Nephron progenitor cell (in vitro differentiated cells): ENCODE results near the gene CNN1.

Experiments
- DNase-seq: peaks from one replicate; pipeline ENCODE4 v3.0.0; 2021
- H3K27ac Mint-ChIP-seq: 2 replicates; pipeline ENCODE4 v1.8.0; 2021; ENCODE audit warnings: mild to moderate bottlenecking, moderate library complexity, mixed read lengths
- H3K27me3 Mint-ChIP-seq: 2 replicates; pipeline ENCODE4 v1.8.0; 2021; ENCODE audit warnings: mild to moderate bottlenecking, low read depth, mixed read lengths; ENCODE audit not compliant: poor library complexity
- H3K36me3 Mint-ChIP-seq: 2 replicates; pipeline ENCODE4 v1.8.0; 2021; ENCODE audit warnings: low read depth, mixed read lengths
- H3K4me1 Mint-ChIP-seq: 2 replicates; pipeline ENCODE4 v1.8.0; 2021; ENCODE audit warnings: mixed read lengths
- H3K4me3 Mint-ChIP-seq: 2 replicates; pipeline ENCODE4 v1.8.0; 2021; ENCODE audit warnings: mild to moderate bottlenecking, moderate library complexity, mixed read lengths
- H3K9me3 Mint-ChIP-seq: 2 replicates; pipeline ENCODE4 v1.8.0; 2021; ENCODE audit warnings: mild to moderate bottlenecking, moderate library complexity, mixed read lengths
- TF ChIP-seq, protein P1 (sequence below): fragments of 200-600 bp; sonication (generic); IDR thresholded peaks from 2 replicates; pipeline ENCODE4 v1.5.0; 2021; ENCODE audit warnings: antibody characterized with exemption

The CNN1 gene

DNA sequence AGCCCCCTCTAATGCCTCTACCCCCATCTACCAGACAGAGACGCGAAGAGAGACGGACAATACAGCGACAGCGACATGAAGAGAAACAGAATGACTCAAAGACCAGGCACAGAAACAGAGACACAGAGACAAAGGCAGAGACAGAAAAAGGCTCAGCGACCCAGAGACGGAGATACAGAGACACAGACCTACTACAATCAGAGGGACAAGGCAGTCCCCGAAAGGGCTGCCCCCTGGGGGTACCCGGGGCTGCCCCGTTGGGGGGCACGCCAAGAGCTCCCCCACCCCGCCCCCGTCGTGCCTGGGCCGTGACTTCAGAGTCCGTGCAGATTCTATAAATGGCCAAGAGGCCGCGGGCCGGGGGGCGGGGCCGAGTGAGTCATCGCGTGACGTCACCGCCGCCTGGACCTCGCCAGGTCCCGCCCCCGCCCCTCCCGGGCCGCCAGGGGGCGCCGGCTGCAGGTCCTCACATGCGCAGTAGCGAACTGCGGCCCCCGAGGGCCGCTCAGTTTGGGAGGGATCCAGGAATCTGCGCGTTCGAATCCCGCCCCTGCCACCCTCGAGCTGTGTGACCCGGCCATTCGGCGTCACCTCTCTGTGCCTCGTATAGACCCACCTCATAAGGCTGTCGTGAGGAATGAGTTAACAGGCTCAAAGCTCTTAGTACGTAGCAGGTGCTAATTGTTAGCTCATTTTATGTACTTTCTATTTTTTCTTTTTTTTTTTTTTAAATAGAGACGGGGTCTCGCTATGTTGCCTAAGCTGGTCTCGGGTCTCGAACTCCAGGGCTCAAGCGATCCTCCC, 2.7 kb upstream of the CNN1 start:
- TF ChIP-seq, protein P1, sequence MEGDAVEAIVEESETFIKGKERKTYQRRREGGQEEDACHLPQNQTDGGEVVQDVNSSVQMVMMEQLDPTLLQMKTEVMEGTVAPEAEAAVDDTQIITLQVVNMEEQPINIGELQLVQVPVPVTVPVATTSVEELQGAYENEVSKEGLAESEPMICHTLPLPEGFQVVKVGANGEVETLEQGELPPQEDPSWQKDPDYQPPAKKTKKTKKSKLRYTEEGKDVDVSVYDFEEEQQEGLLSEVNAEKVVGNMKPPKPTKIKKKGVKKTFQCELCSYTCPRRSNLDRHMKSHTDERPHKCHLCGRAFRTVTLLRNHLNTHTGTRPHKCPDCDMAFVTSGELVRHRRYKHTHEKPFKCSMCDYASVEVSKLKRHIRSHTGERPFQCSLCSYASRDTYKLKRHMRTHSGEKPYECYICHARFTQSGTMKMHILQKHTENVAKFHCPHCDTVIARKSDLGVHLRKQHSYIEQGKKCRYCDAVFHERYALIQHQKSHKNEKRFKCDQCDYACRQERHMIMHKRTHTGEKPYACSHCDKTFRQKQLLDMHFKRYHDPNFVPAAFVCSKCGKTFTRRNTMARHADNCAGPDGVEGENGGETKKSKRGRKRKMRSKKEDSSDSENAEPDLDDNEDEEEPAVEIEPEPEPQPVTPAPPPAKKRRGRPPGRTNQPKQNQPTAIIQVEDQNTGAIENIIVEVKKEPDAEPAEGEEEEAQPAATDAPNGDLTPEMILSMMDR = peak; percentile 88
- Mint-ChIP-seq H3K36me3 (no peaks in the 10 kb centered on the region), H3K27me3 (peaks cover 31% of the 10 kb centered on the region), H3K9me3 (no peaks in the 10 kb centered on the region), H3K4me1 (peaks cover 31% of the 10 kb centered on the region), H3K27ac (peak overlapping the region; percentile 94), H3K4me3 (peak overlapping the region; percentile 87)
- peak; percentile 96 for DNase-seq

DNA sequence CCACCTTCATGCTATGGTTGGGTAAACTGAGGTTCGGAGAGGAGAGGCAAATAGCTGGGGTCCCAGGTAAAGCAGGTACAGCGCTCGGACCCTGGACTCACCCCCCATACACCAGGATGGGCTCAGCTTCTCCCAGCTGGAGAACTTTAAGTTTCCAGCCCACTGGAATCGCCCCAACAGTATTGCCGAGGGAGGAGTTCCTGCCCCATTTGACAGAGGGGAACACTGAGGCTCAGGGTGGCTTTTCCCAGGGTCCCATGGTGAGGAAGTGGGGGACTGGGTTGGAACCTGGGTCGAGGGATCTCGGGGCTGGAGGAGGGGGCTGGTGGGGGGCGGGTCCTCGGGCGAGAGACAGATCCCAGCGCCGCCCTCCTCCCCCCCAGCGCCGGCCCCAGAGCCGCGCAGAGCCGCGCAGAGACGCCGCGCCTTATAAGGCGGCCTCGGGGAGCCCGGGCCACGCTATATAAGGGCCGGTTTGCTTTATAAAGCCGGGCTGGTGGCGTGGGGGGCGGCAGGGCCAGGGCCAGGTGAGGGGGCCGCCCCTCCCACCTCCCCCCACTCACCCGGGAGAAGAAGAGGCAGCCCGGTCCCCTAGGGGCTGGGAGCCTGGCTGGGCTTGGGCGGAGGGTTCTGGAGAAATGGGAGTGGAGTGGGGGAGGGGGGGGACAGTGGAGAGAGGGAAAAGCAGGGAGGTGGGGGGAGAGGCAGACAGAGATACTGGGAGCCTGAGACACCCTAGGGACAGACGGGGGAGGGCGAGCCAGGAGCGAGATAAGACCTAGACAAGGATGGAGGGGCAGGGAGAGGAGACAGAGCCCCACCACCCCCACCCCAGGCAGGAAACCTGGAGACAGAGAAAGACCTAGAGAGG, 1.1 kb downstream of the CNN1 start:
- Mint-ChIP-seq H3K36me3 (no peaks in the 10 kb centered on the region), H3K27me3 (peaks cover 17% of the 10 kb centered on the region), H3K9me3 (no peaks in the 10 kb centered on the region), H3K4me3 (peak overlapping the region; percentile 61), H3K4me1 (peaks cover 29% of the 10 kb centered on the region), H3K27ac (no peak overlapping the region)
- DNase-seq = peak; percentile 41
- TF ChIP-seq, protein P1 = no peak

- Mint-ChIP-seq H3K4me1 (peaks cover 22% of the 10 kb centered on the region), H3K27ac (no peak overlapping the region), H3K4me3 (peak overlapping the region; percentile 61), H3K36me3 (no peaks in the 10 kb centered on the region), H3K27me3 (peaks cover 8% of the 10 kb centered on the region), H3K9me3 (no peaks in the 10 kb centered on the region)
- no peak for DNase-seq
- TF ChIP-seq, protein P1 = no peak
Measured at GRCh38 chr19:11540645-11541044, 2.0 kb downstream of the CNN1 start.

DNA sequence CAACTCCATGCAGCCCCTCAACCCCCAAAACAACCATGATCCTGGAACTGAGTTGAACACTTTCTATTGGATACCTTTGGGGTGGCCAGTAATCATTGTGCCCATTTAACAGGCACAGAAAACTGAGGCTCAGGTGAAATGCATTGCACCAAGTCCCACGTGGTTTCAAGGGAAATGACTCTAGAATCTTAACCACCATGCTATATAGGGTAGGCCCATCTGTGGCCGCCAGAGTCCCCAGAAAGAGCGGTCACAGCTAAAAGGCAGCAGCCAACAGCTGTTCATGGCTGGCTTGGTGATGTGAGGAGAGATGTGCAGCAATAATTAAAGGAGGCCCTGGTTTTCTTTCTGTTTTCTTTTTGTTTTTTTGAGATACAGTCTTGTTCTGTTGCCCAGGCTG, 2.6 kb downstream of the CNN1 start:
- TF ChIP-seq, protein P1 = no peak
- no peak for DNase-seq
- H3K9me3 Mint-ChIP-seq = no peaks in the 10 kb centered on the region
- peaks cover 5% of the 10 kb centered on the region for H3K27me3 Mint-ChIP-seq
- no peak overlapping the region for H3K27ac Mint-ChIP-seq
- H3K36me3 Mint-ChIP-seq = no peaks in the 10 kb centered on the region
- H3K4me3 Mint-ChIP-seq = no peak overlapping the region
- peaks cover 25% of the 10 kb centered on the region for H3K4me1 Mint-ChIP-seq

- H3K27ac Mint-ChIP-seq = peak overlapping the region; percentile 94
- no peaks in the 10 kb centered on the region for H3K36me3 Mint-ChIP-seq
- no peak overlapping the region for H3K4me3 Mint-ChIP-seq
- H3K4me1 Mint-ChIP-seq = peaks cover 17% of the 10 kb centered on the region
- TF ChIP-seq, protein P1 = no peak
- H3K27me3 Mint-ChIP-seq = no peaks in the 10 kb centered on the region
- no peaks in the 10 kb centered on the region for H3K9me3 Mint-ChIP-seq
- no peak for DNase-seq
Measured at GRCh38 chr19:11547929-11548700, 9.5 kb downstream of the CNN1 start.
